Dermis lymphatic vessel endothelial cell (primary cell): ENCODE results near the gene KRTAP19-7. TPM values are rescaled to one million over a fixed set of nuclear protein-coding genes. Genes with fewer than 3 reads are reported as not detected.

ENCODE experiments used
- total RNA-seq: library from RNA; depleted of rRNA; stranded (reverse); fragments of >200 nt; gene quantifications from 2 replicates; pipeline ENCODE4 v1.2.1, GENCODE V29; 2014

The KRTAP19-7 gene
- not detected in 2 replicates for total RNA-seq

GRCh38 chr21:30561264-30561895, at the start of gene KRTAP19-7:
Gene KRTAP19-7, minus strand, starts transcription at chr21:30561314. Its CDS starts 25 bp downstream, at chr21:30561289.

GRCh38 chr21:30600787-30601186, 39.7 kb upstream of the KRTAP19-7 start, which contains the start of gene KRTAP22-1:
Gene KRTAP22-1, plus strand, starts transcription at chr21:30601087.

GRCh38 chr21:30598802-30599201, 37.7 kb upstream of the KRTAP19-7 start, which contains the start of gene KRTAP6-2:
Gene KRTAP6-2, minus strand, starts transcription at chr21:30598902. Its CDS starts 28 bp downstream, at chr21:30598874.

GRCh38 chr21:30592140-30592539, 31.0 kb upstream of the KRTAP19-7 start, which contains the start of gene KRTAP6-3:
Gene KRTAP6-3, plus strand, starts transcription at chr21:30592440. Its CDS starts 6 bp downstream, at chr21:30592446.

GRCh38 chr21:30590297-30590696, 29.2 kb upstream of the KRTAP19-7 start, which contains the start of gene KRTAP22-2:
Gene KRTAP22-2, minus strand, starts transcription at chr21:30590397.

GRCh38 chr21:30541764-30542163, 19.4 kb downstream of the KRTAP19-7 start, which contains the start of gene KRTAP19-6:
Gene KRTAP19-6, minus strand, starts transcription at chr21:30541864. Its CDS starts 31 bp downstream, at chr21:30541833.

Other genes starting within 250 kb of the KRTAP19-7 start
- gene KRTAP26-1, start 241.0 kb downstream of the KRTAP19-7 start, total RNA-seq, result not detected in 2 replicates
- not detected in 2 replicates for gene KRTAP27-1, start 223.6 kb downstream of the KRTAP19-7 start, total RNA-seq
- not detected in 2 replicates for gene KRTAP23-1, start 212.7 kb downstream of the KRTAP19-7 start, total RNA-seq
- not detected in 2 replicates for gene KRTAP13-2, start 189.0 kb downstream of the KRTAP19-7 start, total RNA-seq
- not detected in 2 replicates for gene KRTAP13-1, start 165.3 kb downstream of the KRTAP19-7 start, total RNA-seq
- not detected in 2 replicates for gene KRTAP13-3, start 135.4 kb downstream of the KRTAP19-7 start, total RNA-seq
- not detected in 2 replicates for gene KRTAP13-4, start 131.1 kb downstream of the KRTAP19-7 start, total RNA-seq
- not detected in 2 replicates for gene KRTAP15-1, start 121.0 kb downstream of the KRTAP19-7 start, total RNA-seq
- not detected in 2 replicates for gene KRTAP19-1, start 80.9 kb downstream of the KRTAP19-7 start, total RNA-seq
- gene KRTAP19-2, start 73.9 kb downstream of the KRTAP19-7 start, total RNA-seq, result not detected in 2 replicates
- gene KRTAP19-3, start 69.3 kb downstream of the KRTAP19-7 start, total RNA-seq, result not detected in 2 replicates
- gene KRTAP19-4, start 64.1 kb downstream of the KRTAP19-7 start, total RNA-seq, result not detected in 2 replicates
- gene KRTAP19-5, start 59.2 kb downstream of the KRTAP19-7 start, total RNA-seq, result not detected in 2 replicates
- not detected in 2 replicates for gene KRTAP19-6, start 19.4 kb downstream of the KRTAP19-7 start, total RNA-seq
- not detected in 2 replicates for gene KRTAP22-2, start 29.1 kb upstream of the KRTAP19-7 start, total RNA-seq
- gene KRTAP6-3, start 31.1 kb upstream of the KRTAP19-7 start, total RNA-seq, result not detected in 2 replicates
- not detected in 2 replicates for gene KRTAP6-2, start 37.6 kb upstream of the KRTAP19-7 start, total RNA-seq
- not detected in 2 replicates for gene KRTAP22-1, start 39.8 kb upstream of the KRTAP19-7 start, total RNA-seq
- gene KRTAP6-1, start 52.6 kb upstream of the KRTAP19-7 start, total RNA-seq, result not detected in 2 replicates
- not detected in 2 replicates for gene KRTAP20-1, start 55.1 kb upstream of the KRTAP19-7 start, total RNA-seq
- not detected in 2 replicates for gene KRTAP20-4, start 59.3 kb upstream of the KRTAP19-7 start, total RNA-seq
- gene KRTAP20-2, start 73.9 kb upstream of the KRTAP19-7 start, total RNA-seq, result not detected in 2 replicates
- not detected in 2 replicates for gene KRTAP20-3, start 81.5 kb upstream of the KRTAP19-7 start, total RNA-seq
- gene KRTAP21-3, start 157.5 kb upstream of the KRTAP19-7 start, total RNA-seq, result not detected in 2 replicates
- not detected in 2 replicates for gene KRTAP21-2, start 185.9 kb upstream of the KRTAP19-7 start, total RNA-seq
- not detected in 2 replicates for gene KRTAP21-1, start 194.1 kb upstream of the KRTAP19-7 start, total RNA-seq